Measurements from ENCODE around the gene RPL37A. TPM values are rescaled to one million over a fixed set of nuclear protein-coding genes. Genes with fewer than 3 reads are reported as not detected.

The RPL37A gene
- total and polyA plus RNA-seq, 2 of the 4 experiments (the other 2 are of a cell fraction), result 341 to 1,572 TPM

- H4K8ac ChIP-seq (ENCODE audit: low read depth in 2 of 2, low read length in 2 of 2), result no peak overlapping the region
- no peak overlapping the region for H3K4me3 ChIP-seq (ENCODE audit: insufficient read depth, low read depth, low read length)
- ChIA-PET POLR2A (ENCODE audit: unreplicated experiment) (no interaction called here), CTCF (interaction anchor here (0.6 kb wide), 1 partner anchor 47 kb away, joined by 5 read pairs; no protein-coding TSS in a partner anchor)
- DNase-seq, result no peak
- no peak overlapping the region for H3K23ac ChIP-seq (ENCODE audit: low read depth, low read length)
- no peak for ATAC-seq (ENCODE audit: low read depth)
- peaks cover 2% of the 10 kb centered on the region for H3K9me3 ChIP-seq (ENCODE audit: control insufficient read depth, insufficient read depth, low read length)
- no peak overlapping the region for H3K4ac ChIP-seq (ENCODE audit: low read depth, low read length)
- in situ Hi-C loops (cut with MboI; ENCODE audit: low sequenced_read_pairs), result no loop called here
- no peak overlapping the region for H2AK9ac ChIP-seq (replicated peaks; ENCODE audit: low read depth, low read length, poor library complexity)
- no peak overlapping the region for H3K9ac ChIP-seq (ENCODE audit: low read depth, low read length)
- H4K91ac ChIP-seq (ENCODE audit: insufficient read depth, low read depth, low read length), result no peak overlapping the region
- TF ChIP-seq CTCF (conservative IDR thresholded peaks at IDR 0.05; ENCODE audit: low read depth, low read length) (no peak), CEBPB (IDR thresholded peaks at IDR 0.05; ENCODE audit: low read depth, low read length) (no peak), POLR2A (IDR thresholded peaks at IDR 0.05; ENCODE audit: low read depth, low read length) (no peak), FOS (IDR thresholded peaks at IDR 0.05; ENCODE audit: low read depth, low read length) (no peak), MAZ (IDR thresholded peaks at IDR 0.05; ENCODE audit: borderline replicate concordance, low read depth, low read length) (no peak), ELK1 (IDR thresholded peaks at IDR 0.05; ENCODE audit: borderline replicate concordance, low read depth, low read length) (no peak)
- intact Hi-C loops (cut with micrococcal nuclease), result no loop called here
- no peak overlapping the region for H3K56ac ChIP-seq (ENCODE audit: extremely low read depth, insufficient read depth, low read length)
- no peaks in the 10 kb centered on the region for H3K27me3 ChIP-seq (ENCODE audit: control insufficient read depth, insufficient read depth, low read length)
- H2BK5ac ChIP-seq (ENCODE audit: low read depth, low read length, poor library complexity, severe bottlenecking), result no peak overlapping the region
- no peak overlapping the region for H2AK5ac ChIP-seq (ENCODE audit: low read depth, low read length)
- dilution Hi-C loops (cut with HindIII; ENCODE audit: low sequenced_read_pairs, unreplicated experiment), result no loop called here
- 91% methylated on average over 5 of the region's 7 CpGs; no CpG with 5 or more reads in 1 of the 2 experiments for WGBS, 2 experiments (ENCODE audit: extremely low coverage in 2 of 2, insufficient read length in 1 of 2)
- H3K9me1 ChIP-seq (ENCODE audit: insufficient read depth, low read length), result peaks cover 6% of the 10 kb centered on the region; the same call in 1 of the 2 replicates
- BruUV-seq (replicated peaks), result no TSS peak
- no peak overlapping the region for H4K5ac ChIP-seq (ENCODE audit: low read depth, low read length)
- no peak overlapping the region for H3K14ac ChIP-seq (replicated peaks; ENCODE audit: low read depth, low read length)
- H3K4me2 ChIP-seq (ENCODE audit: low read depth, low read length), result no peak overlapping the region
- no peak overlapping the region for H2BK15ac ChIP-seq (ENCODE audit: low read depth, low read length)
- no peaks in the 10 kb centered on the region for H3K79me1 ChIP-seq (ENCODE audit: low read depth in 1 of 2, low read length in 2 of 2)
- H3K18ac ChIP-seq (ENCODE audit: low read depth, low read length), result no peak overlapping the region
- no peaks in the 10 kb centered on the region for H4K20me1 ChIP-seq (ENCODE audit: insufficient read depth, low read length)
- no peak overlapping the region for H2AFZ ChIP-seq (replicated peaks; ENCODE audit: low read length, poor library complexity)
- H3K27ac ChIP-seq (ENCODE audit: insufficient read depth, low read length), result no peak overlapping the region
- no peak overlapping the region for H2BK20ac ChIP-seq (ENCODE audit: low read depth, low read length)
- H2BK120ac ChIP-seq (ENCODE audit: low read depth, low read length), result no peak overlapping the region
- no peaks in the 10 kb centered on the region for H3K4me1 ChIP-seq (ENCODE audit: control insufficient read depth, insufficient read depth, low read length)
- peaks cover 51% of the 10 kb centered on the region for H3K36me3 ChIP-seq (ENCODE audit: control insufficient read depth, insufficient read depth, low read length)
Measured at GRCh38 chr2:216450784-216451183, 47.9 kb upstream of the RPL37A start.

All from IMR-90 (cell line).